IMR-90 (cell line): Measurements from ENCODE around the gene PDZD7. TPM values are rescaled to one million over a fixed set of nuclear protein-coding genes. Genes with fewer than 3 reads are reported as not detected.

ENCODE experiments used
- ATAC-seq: fragments of 200-7000 bp; cut with Tn5 transposase; 2 replicates; pipeline ENCODE4 v1.9.1; 2020; ENCODE audit warnings: low read depth, mild to moderate bottlenecking, moderate library complexity
- BruUV-seq: library from RNA; stranded (reverse); fragments of 400-500 nt; replicated peaks from 2 replicates; lab custom pipeline; 2021; lab: Mats Ljungman, UMichigan
- CTCF ChIA-PET: fragments of 300-600 bp; formaldehyde crosslinking; extraction: SDS; loops from one replicate; lab custom pipeline; 2021; ENCODE audit warnings: antibody characterized with exemption; lab: Yijun Ruan, JAX
- POLR2A ChIA-PET: fragments of 300-600 bp; sonication (Branson Sonifier 250); formaldehyde crosslinking; loops from one replicate; lab custom pipeline; 2022; ENCODE audit warnings: antibody characterized with exemption; ENCODE audit not compliant: unreplicated experiment; lab: Charles Lee
- DNase-seq: peaks from one replicate; pipeline ENCODE4 v3.0.0; 2013
- H2AFZ ChIP-seq: replicated peaks from 2 replicates; pipeline ENCODE3; 2013; ENCODE audit warnings: low read length, mild to moderate bottlenecking; ENCODE audit not compliant: poor library complexity
- H2AK5ac ChIP-seq: 2 replicates; pipeline ENCODE4 v1.6.1; 2013; ENCODE audit warnings: low read depth, low read length, inconsistent platforms
- H2AK9ac ChIP-seq: replicated peaks from 2 replicates; pipeline ENCODE3; 2013; ENCODE audit warnings: mild to moderate bottlenecking, low read depth, low read length, moderate library complexity; ENCODE audit not compliant: poor library complexity
- H2BK120ac ChIP-seq: 2 replicates; pipeline ENCODE4 v1.6.1; 2013; ENCODE audit warnings: low read depth, low read length, inconsistent platforms
- H2BK15ac ChIP-seq: 3 replicates; pipeline ENCODE4 v1.6.1; 2013; ENCODE audit warnings: low read depth, low read length, inconsistent platforms
- H2BK20ac ChIP-seq: 2 replicates; pipeline ENCODE4 v1.6.1; 2013; ENCODE audit warnings: low read depth, mild to moderate bottlenecking, inconsistent platforms, low read length, moderate library complexity
- H2BK5ac ChIP-seq: 2 replicates; pipeline ENCODE4 v1.6.1; 2013; ENCODE audit warnings: mild to moderate bottlenecking, low read depth, low read length, inconsistent platforms; ENCODE audit not compliant: poor library complexity, severe bottlenecking
- H3K14ac ChIP-seq: replicated peaks from 2 replicates; pipeline ENCODE4 v1.6.1; 2013; ENCODE audit warnings: low read depth, low read length, inconsistent platforms
- H3K18ac ChIP-seq: 2 replicates; pipeline ENCODE4 v1.6.1; 2013; ENCODE audit warnings: low read depth, low read length, control low read depth
- H3K23ac ChIP-seq: 2 replicates; pipeline ENCODE4 v1.6.1; 2013; ENCODE audit warnings: low read depth, low read length, inconsistent platforms
- H3K27ac ChIP-seq: 2 replicates; pipeline ENCODE4 v1.5.1; 2013; ENCODE audit warnings: mild to moderate bottlenecking, control low read depth, low read length; ENCODE audit not compliant: insufficient read depth
- H3K27me3 ChIP-seq: 2 replicates; pipeline ENCODE4 v1.6.1; 2013; ENCODE audit warnings: low read length; ENCODE audit not compliant: control insufficient read depth, insufficient read depth
- H3K36me3 ChIP-seq: 2 replicates; pipeline ENCODE4 v1.6.1; 2013; ENCODE audit warnings: low read length, mixed read lengths; ENCODE audit not compliant: control insufficient read depth, insufficient read depth
- H3K4ac ChIP-seq: 2 replicates; pipeline ENCODE4 v1.6.1; 2013; ENCODE audit warnings: low read depth, low read length, inconsistent platforms
- H3K4me1 ChIP-seq: 2 replicates; pipeline ENCODE4 v1.6.1; 2013; ENCODE audit warnings: low read length, mixed read lengths; ENCODE audit not compliant: control insufficient read depth, insufficient read depth
- H3K4me2 ChIP-seq: 2 replicates; pipeline ENCODE4 v1.6.1; 2013; ENCODE audit warnings: low read depth, mild to moderate bottlenecking, control low read depth, low read length, moderate library complexity
- H3K4me3 ChIP-seq: 2 replicates; pipeline ENCODE4 v1.5.1; 2013; ENCODE audit warnings: low read depth, mild to moderate bottlenecking, control low read depth, low read length, moderate library complexity; ENCODE audit not compliant: insufficient read depth
- H3K56ac ChIP-seq: 2 replicates; pipeline ENCODE4 v1.6.1; 2013; ENCODE audit warnings: low read length, inconsistent platforms; ENCODE audit not compliant: insufficient read depth; ENCODE audit errors: extremely low read depth
- H3K79me1 ChIP-seq, 2 experiments: 2 replicates each; pipeline ENCODE4 v1.6.1; 2013; ENCODE audit warnings: low read length in 2 of 2, inconsistent platforms in 1 of 2, low read depth in 1 of 2
- H3K9ac ChIP-seq: 2 replicates; pipeline ENCODE4 v1.6.1; 2013; ENCODE audit warnings: low read depth, low read length, control low read depth
- H3K9me1 ChIP-seq: 2 replicates; pipeline ENCODE4 v1.6.1; 2013; ENCODE audit warnings: low read length, inconsistent platforms; ENCODE audit not compliant: insufficient read depth
- H3K9me3 ChIP-seq: 2 replicates; pipeline ENCODE4 v1.6.1; 2013; ENCODE audit warnings: low read length; ENCODE audit not compliant: control insufficient read depth, insufficient read depth
- H4K20me1 ChIP-seq: 2 replicates; pipeline ENCODE4 v1.6.1; 2013; ENCODE audit warnings: low read length, inconsistent platforms; ENCODE audit not compliant: insufficient read depth
- H4K5ac ChIP-seq: 2 replicates; pipeline ENCODE4 v1.6.1; 2013; ENCODE audit warnings: mild to moderate bottlenecking, low read depth, low read length, control low read depth
- H4K8ac ChIP-seq, 2 experiments: 2 replicates each; pipeline ENCODE4 v1.6.1; 2013; ENCODE audit warnings: low read depth in 2 of 2, low read length in 2 of 2, control low read depth in 1 of 2, inconsistent platforms in 1 of 2
- H4K91ac ChIP-seq: 2 replicates; pipeline ENCODE4 v1.6.1; 2013; ENCODE audit warnings: low read depth, low read length, inconsistent platforms; ENCODE audit not compliant: insufficient read depth
- BHLHE40 ChIP-seq: fragments of 150-350 bp; IDR thresholded peaks from 2 replicates; pipeline ENCODE4 v1.6.1; 2016; ENCODE audit warnings: mild to moderate bottlenecking, low read depth, low read length
- MXI1 ChIP-seq: IDR thresholded peaks from 2 replicates; pipeline ENCODE4 v1.6.1; 2012; ENCODE audit warnings: low read depth, mild to moderate bottlenecking, low read length, moderate library complexity, borderline replicate concordance
- RCOR1 ChIP-seq: IDR thresholded peaks from 2 replicates; pipeline ENCODE4 v1.6.1; 2012; ENCODE audit warnings: mild to moderate bottlenecking, low read length, improper control_type of control experiment; ENCODE audit not compliant: insufficient replicate concordance
- WGBS, 2 experiments: methylation state at CpG; one replicate each; pipeline versions ENCODE4 v1.1.5 to v1.1.7; 2013; ENCODE audit warnings: missing lambda C conversion rate in 2 of 2; ENCODE audit not compliant: insufficient read length in 1 of 2; ENCODE audit errors: extremely low coverage in 2 of 2; 5-methylcytosine and 5-hydroxymethylcytosine counted together
- dilution Hi-C: fragments of 300-500 bp; cut with HindIII; formaldehyde crosslinking; loops from one replicate; pipeline ENCODE4 v1.14.3; 2018; ENCODE audit warnings: low sequenced_read_pairs; ENCODE audit not compliant: unreplicated experiment
- in situ Hi-C: fragments of 300-500 bp; cut with MboI; formaldehyde crosslinking; loops from 3 replicates; pipeline ENCODE4 v1.14.3; 2019; ENCODE audit warnings: low sequenced_read_pairs, inconsistent platforms, mixed read lengths
- intact Hi-C: fragments of 100-400 bp; cut with micrococcal nuclease; formaldehyde crosslinking; loops from 2 replicates; pipeline ENCODE4 v1.10.0; 2022
- polyA plus RNA-seq, 3 experiments: library from polyadenylated mRNA; depleted of rRNA; stranded (reverse); fragments of >200 nt; gene quantifications; 2 replicates each; pipeline ENCODE4 v1.2.3, GENCODE V29; 2012; ENCODE audit warnings: low replicate concordance in 1 of 3
- total RNA-seq: library from RNA; depleted of rRNA; stranded (reverse); fragments of >200 nt; gene quantifications from 2 replicates; pipeline ENCODE4 v1.2.3, GENCODE V29; 2012

Gene PDZD7
- total and polyA plus RNA-seq, 2 of the 4 experiments (the other 2 are of a cell fraction), result 0.90 to 1.5 TPM

DNA sequence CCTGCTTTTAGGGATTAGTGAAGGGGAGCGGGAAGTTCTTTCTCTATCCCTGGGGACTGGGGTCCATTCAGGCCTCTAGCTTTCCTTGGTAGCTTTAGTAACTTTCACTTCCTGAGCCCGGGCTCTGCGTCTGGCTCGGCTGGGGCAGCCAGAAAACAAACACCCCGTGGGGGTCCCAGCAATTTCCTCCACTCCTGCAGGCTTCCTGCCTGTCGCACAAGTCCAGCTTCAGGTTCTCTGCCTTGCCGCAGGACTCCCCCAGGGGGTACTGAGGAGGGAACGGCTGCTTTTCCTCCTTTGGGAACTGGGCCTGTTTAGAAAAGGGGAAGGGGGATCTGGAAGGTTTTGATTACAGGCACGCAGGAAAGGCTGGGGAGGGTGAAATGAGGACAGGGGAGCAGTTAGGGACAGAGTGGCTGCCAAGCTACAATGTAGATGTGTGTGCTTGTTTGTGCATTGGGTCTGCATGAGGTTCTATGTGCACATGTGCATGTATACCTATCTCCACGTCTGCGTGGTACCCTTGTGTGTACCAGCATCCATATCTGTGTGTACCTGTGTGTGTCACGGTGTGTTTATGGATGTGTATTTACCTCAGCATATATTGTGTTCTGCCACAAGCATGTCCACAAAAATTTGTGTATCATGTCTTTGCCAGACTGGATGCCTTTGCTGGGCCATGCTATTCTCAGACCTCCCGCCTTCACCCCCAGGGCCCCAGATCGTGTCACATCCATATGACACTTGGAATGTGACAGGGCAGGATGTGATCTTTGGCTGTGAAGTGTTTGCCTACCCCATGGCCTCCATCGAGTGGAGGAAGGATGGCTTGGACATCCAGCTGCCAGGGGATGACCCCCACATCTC is 32.9 kb upstream of the PDZD7 start (continued):
- TF ChIP-seq BHLHE40 (no peak), MXI1 (no peak)

GRCh38 chr10:101063050-101063525 is 32.2 kb upstream of the PDZD7 start:
- H3K36me3 ChIP-seq, result no peaks in the 10 kb centered on the region
- peak overlapping the region; percentile 15; the same call in 1 of the 2 replicates for H3K9ac ChIP-seq
- H3K27ac ChIP-seq, result no peak overlapping the region
- peaks cover 0 to 36% of the 10 kb centered on the region in 2 experiments; a peak in 3 of 4 replicates for H3K79me1 ChIP-seq
- H2BK5ac ChIP-seq, result no peak overlapping the region
- no peak overlapping the region for H2BK20ac ChIP-seq
- no peak for DNase-seq
- H4K91ac ChIP-seq, result peak overlapping the region; percentile 23; the same call in 1 of the 2 replicates
- ATAC-seq, result no peak
- H3K23ac ChIP-seq, result peak overlapping the region; percentile 21; the same call in 1 of the 2 replicates
- WGBS, 2 experiments, result 7% methylated on average over 8 of the region's 19 CpGs; no CpG with 5 or more reads in 1 of the 2 experiments
- TF ChIP-seq RCOR1, result no peak
- peak overlapping the region; percentile 28 to 98; a peak in 1 of 4 replicates for H4K8ac ChIP-seq
- peaks cover 8% of the 10 kb centered on the region for H3K9me1 ChIP-seq
- H3K9me3 ChIP-seq, result no peaks in the 10 kb centered on the region
- peaks cover 22% of the 10 kb centered on the region for H3K4me1 ChIP-seq
- H2AK5ac ChIP-seq, result 0 out of 2 replicates have a peak overlapping the region, but pooled peaks have one; percentile 1
- H3K4me2 ChIP-seq, result peak overlapping the region; percentile 97
- H2AK9ac ChIP-seq, result peak overlapping the region; percentile 100
- H2BK15ac ChIP-seq, result no peak overlapping the region
- 0 out of 2 replicates have a peak overlapping the region, but pooled peaks have one; percentile 30 for H3K4ac ChIP-seq
- in situ Hi-C loops (no loop called here), dilution Hi-C loops (no loop called here), intact Hi-C loops (no loop called here)
- H3K4me3 ChIP-seq, result peak overlapping the region; percentile 81; the same call in 1 of the 2 replicates
- no peak overlapping the region for H3K18ac ChIP-seq
- no peak overlapping the region for H4K5ac ChIP-seq
- BruUV-seq, result no TSS peak
- peak overlapping the region; percentile 100 for H2AFZ ChIP-seq
- H4K20me1 ChIP-seq, result no peaks in the 10 kb centered on the region; the same call in none of the 2 replicates
- no peak overlapping the region for H2BK120ac ChIP-seq
- no peaks in the 10 kb centered on the region for H3K27me3 ChIP-seq
- peak overlapping the region; percentile 71; the same call in 1 of the 2 replicates for H3K14ac ChIP-seq
- ChIA-PET CTCF (interaction anchor here (1.0 kb wide), 1 partner anchor 44 kb away, joined by 3 read pairs; no protein-coding TSS in a partner anchor), POLR2A (interaction anchor here (0.6 to 1.0 kb wide), 2 partner anchors 16 to 20 kb away, joined by 3 to 4 read pairs; no protein-coding TSS in a partner anchor)
- no peak overlapping the region for H3K56ac ChIP-seq
